H9 (cell line): ENCODE measurements around the gene WNT9A. TPM values are rescaled to one million over a fixed set of nuclear protein-coding genes. Genes with fewer than 3 reads are reported as not detected.

Source experiments
- DNase-seq: peaks from one replicate; pipeline ENCODE4 v3.0.0-alpha.2; 2017
- H2AFZ ChIP-seq: one replicate; pipeline ENCODE4 v1.6.1; 2013; ENCODE audit warnings: mild to moderate bottlenecking, low read length, control low read depth, moderate library complexity
- H2AK5ac ChIP-seq: 2 replicates; pipeline ENCODE4 v1.6.1; 2013; ENCODE audit warnings: low read length, control low read depth, mixed read lengths; ENCODE audit not compliant: insufficient read length
- H2BK120ac ChIP-seq: one replicate; pipeline ENCODE4 v1.6.1; 2013; ENCODE audit warnings: low read depth, mild to moderate bottlenecking, low read length, control low read depth, inconsistent platforms; ENCODE audit not compliant: poor library complexity, severe bottlenecking
- H2BK12ac ChIP-seq: 2 replicates; pipeline ENCODE4 v1.6.1; 2013; ENCODE audit warnings: low read length, control low read depth, mixed read lengths, low read depth; ENCODE audit not compliant: insufficient read length
- H2BK15ac ChIP-seq: 2 replicates; pipeline ENCODE4 v1.6.1; 2013; ENCODE audit warnings: low read depth, low read length, control low read depth
- H2BK20ac ChIP-seq: one replicate; pipeline ENCODE4 v1.6.1; 2013; ENCODE audit warnings: low read depth, mild to moderate bottlenecking, low read length, control low read depth, inconsistent platforms; ENCODE audit not compliant: poor library complexity, severe bottlenecking
- H2BK5ac ChIP-seq: 2 replicates; pipeline ENCODE4 v1.6.1; 2013; ENCODE audit warnings: low read length, control low read depth, mixed read lengths; ENCODE audit not compliant: insufficient read length
- H3K14ac ChIP-seq: 2 replicates; pipeline ENCODE4 v1.6.1; 2013; ENCODE audit warnings: low read length, control low read depth; ENCODE audit not compliant: insufficient read depth
- H3K18ac ChIP-seq: 2 replicates; pipeline ENCODE4 v1.6.1; 2013; ENCODE audit warnings: low read depth, mild to moderate bottlenecking, mixed read lengths, low read length, control low read depth; ENCODE audit not compliant: insufficient read length
- H3K23ac ChIP-seq: 2 replicates; pipeline ENCODE4 v1.6.1; 2013; ENCODE audit warnings: low read length, control low read depth, mixed read lengths, low read depth; ENCODE audit not compliant: insufficient read length
- H3K23me2 ChIP-seq: 2 replicates; pipeline ENCODE4 v1.6.1; 2013; ENCODE audit warnings: low read depth, mild to moderate bottlenecking, mixed read lengths, low read length, control low read depth; ENCODE audit not compliant: insufficient read length, poor library complexity, severe bottlenecking
- H3K27ac ChIP-seq: 2 replicates; pipeline ENCODE4 v1.5.1; 2013; ENCODE audit warnings: low read length, control low read depth, mixed read lengths, low read depth; ENCODE audit not compliant: insufficient read length
- H3K27me3 ChIP-seq: 2 replicates; pipeline ENCODE4 v1.6.1; 2013; ENCODE audit warnings: low read length, control low read depth, inconsistent platforms; ENCODE audit not compliant: insufficient read depth
- H3K4ac ChIP-seq: 2 replicates; pipeline ENCODE4 v1.6.1; 2013; ENCODE audit warnings: low read depth, mild to moderate bottlenecking, control low read depth, inconsistent platforms, low read length, moderate library complexity
- H3K4me1 ChIP-seq: 2 replicates; pipeline ENCODE4 v1.6.1; 2013; ENCODE audit warnings: low read length, control low read depth, inconsistent platforms; ENCODE audit not compliant: insufficient read depth
- H3K4me2 ChIP-seq: 2 replicates; pipeline ENCODE4 v1.6.1; 2013; ENCODE audit warnings: low read length, control low read depth, mixed read lengths; ENCODE audit not compliant: insufficient read length, insufficient read depth
- H3K56ac ChIP-seq: 2 replicates; pipeline ENCODE4 v1.6.1; 2013; ENCODE audit warnings: low read depth, mild to moderate bottlenecking, mixed read lengths, low read length, control low read depth; ENCODE audit not compliant: insufficient read length
- H3K79me1 ChIP-seq: 2 replicates; pipeline ENCODE4 v1.6.1; 2013; ENCODE audit warnings: low read depth, mild to moderate bottlenecking, moderate library complexity, low read length, control low read depth, inconsistent platforms; ENCODE audit not compliant: insufficient read depth, poor library complexity, severe bottlenecking
- H3K79me2 ChIP-seq: 2 replicates; pipeline ENCODE4 v1.6.1; 2013; ENCODE audit warnings: low read length, control low read depth, inconsistent platforms; ENCODE audit not compliant: insufficient read depth
- H3K9ac ChIP-seq: 2 replicates; pipeline ENCODE4 v1.6.1; 2013; ENCODE audit warnings: low read length, control low read depth, mixed read lengths; ENCODE audit not compliant: insufficient read length; ENCODE audit errors: extremely low read depth
- H3K9me3 ChIP-seq: one replicate; pipeline ENCODE4 v1.6.1; 2013; ENCODE audit warnings: low read depth, low read length, inconsistent platforms; ENCODE audit not compliant: control insufficient read depth
- H3T11ph ChIP-seq: one replicate; pipeline ENCODE4 v1.6.1; 2013; ENCODE audit warnings: mild to moderate bottlenecking, low read length, control low read depth, inconsistent platforms
- H4K20me1 ChIP-seq: one replicate; pipeline ENCODE4 v1.6.1; 2013; ENCODE audit not compliant: control insufficient read depth, insufficient read length, insufficient read depth
- H4K5ac ChIP-seq: 2 replicates; pipeline ENCODE4 v1.6.1; 2013; ENCODE audit warnings: low read depth, mild to moderate bottlenecking, mixed read lengths, low read length, control low read depth; ENCODE audit not compliant: insufficient read length
- H4K8ac ChIP-seq: replicated peaks from 2 replicates; pipeline ENCODE4 v1.6.1; 2013; ENCODE audit warnings: low read length, control low read depth, mixed read lengths, low read depth; ENCODE audit not compliant: insufficient read length
- H4K91ac ChIP-seq: 2 replicates; pipeline ENCODE4 v1.6.1; 2013; ENCODE audit warnings: low read depth, mild to moderate bottlenecking, moderate library complexity, mixed read lengths, low read length, control low read depth; ENCODE audit not compliant: insufficient read length
- H3K27ac Mint-ChIP-seq, 3 experiments: 2 replicates in 2 of 3; 3 replicates in 1 of 3; pipeline ENCODE4 v1.8.0; 2020 to 2021; ENCODE audit warnings: mixed read lengths in 3 of 3, mild to moderate bottlenecking in 1 of 3, moderate library complexity in 1 of 3
- H3K27me3 Mint-ChIP-seq: 2 replicates; pipeline ENCODE4 v1.8.0; 2021; ENCODE audit warnings: low read depth, mild to moderate bottlenecking, moderate library complexity, mixed read lengths
- H3K36me3 Mint-ChIP-seq, 3 experiments: 2 replicates in 2 of 3; 3 replicates in 1 of 3; pipeline ENCODE4 v1.8.0; 2020 to 2021; ENCODE audit warnings: low read depth in 3 of 3, mixed read lengths in 3 of 3; ENCODE audit not compliant: insufficient read depth in 1 of 3
- H3K4me1 Mint-ChIP-seq, 2 experiments: 2 replicates each; pipeline ENCODE4 v1.8.0; 2020; ENCODE audit warnings: mixed read lengths in 2 of 2
- H3K4me3 Mint-ChIP-seq, 2 experiments: 2 replicates in 1 of 2; 3 replicates in 1 of 2; pipeline ENCODE4 v1.8.0; 2020 to 2021; ENCODE audit warnings: mild to moderate bottlenecking in 2 of 2, mixed read lengths in 2 of 2, moderate library complexity in 1 of 2
- H3K9me3 Mint-ChIP-seq, 2 experiments: 2 replicates in 1 of 2; 3 replicates in 1 of 2; pipeline ENCODE4 v1.8.0; 2020; ENCODE audit warnings: mild to moderate bottlenecking in 2 of 2, mixed read lengths in 2 of 2, moderate library complexity in 1 of 2
- WGBS: extraction: QIAGEN DNeasy Blood & Tissue Kit; methylation state at CpG from one replicate; pipeline ENCODE4 v1.1.7; 2013; ENCODE audit warnings: missing lambda C conversion rate, low lambda C conversion rate, mixed read lengths; ENCODE audit not compliant: insufficient read length; ENCODE audit errors: extremely low coverage; 5-methylcytosine and 5-hydroxymethylcytosine counted together
- total RNA-seq: library from RNA; stranded (reverse); gene quantifications from 2 replicates; pipeline ENCODE4 v1.2.1, GENCODE V29; 2021
- TF ChIP-seq, protein P1 (sequence below): fragments of 200-600 bp; sonication (generic); conservative IDR thresholded peaks from 3 replicates; pipeline ENCODE4 v1.8.0; 2021; ENCODE audit warnings: antibody characterized with exemption, mild to moderate bottlenecking

The WNT9A gene
- total RNA-seq, 1 experiment from 2014 or later, result 0.77 TPM

DNA sequence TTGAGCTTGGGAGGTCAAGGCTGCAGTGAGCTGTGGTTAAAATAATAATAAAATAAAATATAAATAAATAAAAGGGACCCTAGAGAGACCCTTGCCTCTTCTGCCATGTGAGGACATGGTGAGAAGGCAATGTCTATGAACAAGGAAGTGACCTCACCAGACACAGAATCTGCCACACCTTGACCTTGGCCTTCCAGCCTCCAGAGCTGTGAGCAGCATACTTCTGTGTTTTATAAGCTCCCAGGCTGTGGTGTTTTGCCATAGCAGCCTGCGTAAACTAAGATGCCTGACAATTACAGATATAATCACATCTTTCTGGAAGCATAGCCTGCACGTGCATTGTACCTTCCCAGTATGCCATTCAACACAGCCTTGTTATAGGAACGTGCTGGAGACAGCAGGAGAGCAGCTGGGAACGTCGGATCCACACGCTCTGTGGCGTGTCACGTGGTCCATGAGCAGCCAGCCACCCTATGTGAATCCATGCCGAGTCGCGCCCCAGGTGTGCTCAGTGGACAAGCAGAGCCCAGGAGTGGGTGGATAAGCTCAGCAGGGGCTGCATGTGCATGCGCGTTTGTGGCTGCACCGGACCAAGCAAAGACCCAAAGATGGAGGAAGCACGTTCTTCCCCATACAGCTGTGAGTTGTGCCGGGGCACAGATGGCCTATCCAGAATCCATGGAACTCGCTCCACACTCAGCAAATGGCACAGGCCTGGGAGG is 17.8 kb downstream of the WNT9A start:
- H3K27me3 ChIP-seq, result no peaks in the 10 kb centered on the region
- H2BK15ac ChIP-seq, result no peak overlapping the region
- no peaks in the 10 kb centered on the region for H3K23me2 ChIP-seq
- no peaks in the 10 kb centered on the region for H4K20me1 ChIP-seq
- no peak overlapping the region for H3K56ac ChIP-seq
- DNase-seq, result no peak
- no peaks in the 10 kb centered on the region for H3K79me2 ChIP-seq
- no peak overlapping the region for H4K91ac ChIP-seq
- no peak overlapping the region for H2AFZ ChIP-seq
- Mint-ChIP-seq H3K27me3 (peaks cover 2% of the 10 kb centered on the region; the same call in 1 of the 2 replicates), H3K4me1 (peaks cover 3 to 10% of the 10 kb centered on the region in 2 experiments; a peak in 3 of 4 replicates), H3K36me3 (no peaks in the 10 kb centered on the region), H3K4me3 (no peak overlapping the region), H3K9me3 (no peaks in the 10 kb centered on the region), H3K27ac (no peak overlapping the region)
- WGBS, result no CpG with 5 or more reads among the region's 17 CpGs
- no peak overlapping the region for H3K9ac ChIP-seq
- H2BK20ac ChIP-seq, result no peak overlapping the region
- no peak overlapping the region for H3T11ph ChIP-seq
- H3K4me2 ChIP-seq, result no peak overlapping the region
- no peak overlapping the region for H2BK12ac ChIP-seq
- no peak overlapping the region for H2BK5ac ChIP-seq
- H2AK5ac ChIP-seq, result no peak overlapping the region
- H4K8ac ChIP-seq, result no peak overlapping the region
- no peaks in the 10 kb centered on the region for H3K9me3 ChIP-seq
- H3K27ac ChIP-seq, result no peak overlapping the region
- H2BK120ac ChIP-seq, result no peak overlapping the region
- no peaks in the 10 kb centered on the region for H3K79me1 ChIP-seq
- H3K23ac ChIP-seq, result no peak overlapping the region
- no peak overlapping the region for H4K5ac ChIP-seq
- H3K14ac ChIP-seq, result no peak overlapping the region
- H3K4me1 ChIP-seq, result no peaks in the 10 kb centered on the region
- TF ChIP-seq, protein P1, sequence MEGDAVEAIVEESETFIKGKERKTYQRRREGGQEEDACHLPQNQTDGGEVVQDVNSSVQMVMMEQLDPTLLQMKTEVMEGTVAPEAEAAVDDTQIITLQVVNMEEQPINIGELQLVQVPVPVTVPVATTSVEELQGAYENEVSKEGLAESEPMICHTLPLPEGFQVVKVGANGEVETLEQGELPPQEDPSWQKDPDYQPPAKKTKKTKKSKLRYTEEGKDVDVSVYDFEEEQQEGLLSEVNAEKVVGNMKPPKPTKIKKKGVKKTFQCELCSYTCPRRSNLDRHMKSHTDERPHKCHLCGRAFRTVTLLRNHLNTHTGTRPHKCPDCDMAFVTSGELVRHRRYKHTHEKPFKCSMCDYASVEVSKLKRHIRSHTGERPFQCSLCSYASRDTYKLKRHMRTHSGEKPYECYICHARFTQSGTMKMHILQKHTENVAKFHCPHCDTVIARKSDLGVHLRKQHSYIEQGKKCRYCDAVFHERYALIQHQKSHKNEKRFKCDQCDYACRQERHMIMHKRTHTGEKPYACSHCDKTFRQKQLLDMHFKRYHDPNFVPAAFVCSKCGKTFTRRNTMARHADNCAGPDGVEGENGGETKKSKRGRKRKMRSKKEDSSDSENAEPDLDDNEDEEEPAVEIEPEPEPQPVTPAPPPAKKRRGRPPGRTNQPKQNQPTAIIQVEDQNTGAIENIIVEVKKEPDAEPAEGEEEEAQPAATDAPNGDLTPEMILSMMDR, result no peak
- no peak overlapping the region for H3K18ac ChIP-seq
- no peak overlapping the region for H3K4ac ChIP-seq
